ENCODE results near the gene LRPAP1.

DNA sequence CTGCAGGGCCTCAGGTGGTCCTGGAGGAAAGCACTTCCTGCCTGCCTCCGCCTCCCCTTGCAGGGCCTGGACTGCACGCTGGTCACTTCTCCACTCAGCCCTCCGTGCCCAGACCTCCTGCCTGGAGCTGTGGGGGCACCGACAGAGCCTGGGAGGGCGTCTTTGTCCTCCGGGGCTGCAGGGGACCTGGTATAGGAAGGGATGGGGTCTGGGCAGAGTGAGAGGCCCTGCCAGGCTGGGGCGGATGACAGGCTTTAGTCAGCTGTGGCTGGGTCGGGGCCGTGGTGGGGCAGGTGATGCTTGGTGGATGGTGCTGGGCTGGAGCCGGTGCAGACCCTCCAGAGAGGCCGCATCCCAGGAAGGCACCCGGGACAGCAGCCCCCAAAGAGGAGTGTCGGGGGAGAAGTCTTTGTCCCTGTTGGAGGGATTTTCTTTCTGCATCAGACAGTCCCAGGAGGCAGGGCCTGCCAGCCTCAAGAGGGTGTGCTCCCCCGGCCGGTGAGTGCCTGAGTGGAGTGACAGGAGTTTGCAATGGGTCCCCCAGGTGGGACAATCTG lies 67.8 kb downstream of the LRPAP1 start:
- TF ChIP-seq POLR2A (IDR thresholded peaks at IDR 0.05; ENCODE audit: extremely low read depth, insufficient read length) = no peak
- TF ChIP-seq, protein P1, sequence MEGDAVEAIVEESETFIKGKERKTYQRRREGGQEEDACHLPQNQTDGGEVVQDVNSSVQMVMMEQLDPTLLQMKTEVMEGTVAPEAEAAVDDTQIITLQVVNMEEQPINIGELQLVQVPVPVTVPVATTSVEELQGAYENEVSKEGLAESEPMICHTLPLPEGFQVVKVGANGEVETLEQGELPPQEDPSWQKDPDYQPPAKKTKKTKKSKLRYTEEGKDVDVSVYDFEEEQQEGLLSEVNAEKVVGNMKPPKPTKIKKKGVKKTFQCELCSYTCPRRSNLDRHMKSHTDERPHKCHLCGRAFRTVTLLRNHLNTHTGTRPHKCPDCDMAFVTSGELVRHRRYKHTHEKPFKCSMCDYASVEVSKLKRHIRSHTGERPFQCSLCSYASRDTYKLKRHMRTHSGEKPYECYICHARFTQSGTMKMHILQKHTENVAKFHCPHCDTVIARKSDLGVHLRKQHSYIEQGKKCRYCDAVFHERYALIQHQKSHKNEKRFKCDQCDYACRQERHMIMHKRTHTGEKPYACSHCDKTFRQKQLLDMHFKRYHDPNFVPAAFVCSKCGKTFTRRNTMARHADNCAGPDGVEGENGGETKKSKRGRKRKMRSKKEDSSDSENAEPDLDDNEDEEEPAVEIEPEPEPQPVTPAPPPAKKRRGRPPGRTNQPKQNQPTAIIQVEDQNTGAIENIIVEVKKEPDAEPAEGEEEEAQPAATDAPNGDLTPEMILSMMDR (IDR thresholded peaks at IDR 0.05; ENCODE audit: low read depth, low read length) = no peak
- TF ChIP-seq, protein P2, sequence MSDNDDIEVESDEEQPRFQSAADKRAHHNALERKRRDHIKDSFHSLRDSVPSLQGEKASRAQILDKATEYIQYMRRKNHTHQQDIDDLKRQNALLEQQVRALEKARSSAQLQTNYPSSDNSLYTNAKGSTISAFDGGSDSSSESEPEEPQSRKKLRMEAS (IDR thresholded peaks at IDR 0.05; ENCODE audit: low read depth, low read length) = no peak
- no peak for TF ChIP-seq MYC (IDR thresholded peaks at IDR 0.05; ENCODE audit: low read depth, low read length)

All from NB4 (cell line).